Measurements from ENCODE around the gene PFKP.

DNA sequence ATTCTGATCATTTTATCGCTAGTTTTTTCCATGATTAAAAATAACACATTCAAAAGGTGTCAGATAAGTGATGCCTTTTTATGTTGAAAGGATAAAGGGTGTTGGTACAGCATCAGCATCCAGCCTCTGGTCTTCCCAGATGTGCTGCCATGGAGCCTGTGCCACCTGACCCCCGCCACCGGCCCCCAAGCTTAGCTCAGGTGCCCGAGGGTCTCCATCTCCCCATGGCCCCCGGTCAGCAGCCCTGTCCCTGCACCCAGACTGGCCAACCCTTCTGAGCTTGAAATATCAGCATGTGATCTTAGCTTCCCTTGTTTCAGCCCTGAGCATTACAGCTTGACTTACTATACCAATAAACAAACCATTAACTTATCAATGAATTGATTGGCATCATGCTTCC lies 24.6 kb downstream of the PFKP start:
- TF ChIP-seq EZH2 (IDR thresholded peaks at IDR 0.05; ENCODE audit: borderline replicate concordance, low read depth, low read length, severe bottlenecking), result no peak
- TF ChIP-seq CTCF (IDR thresholded peaks at IDR 0.05; ENCODE audit: borderline replicate concordance, extremely low read depth, low read length, poor library complexity, severe bottlenecking), result no peak
